Dermis blood vessel endothelial cell (primary cell): ENCODE measurements around the gene MCU. TPM values are rescaled to one million over a fixed set of nuclear protein-coding genes. Genes with fewer than 3 reads are reported as not detected.
"Not testable (repeated sequence)": the region's sequence is repeated elsewhere in the genome, so short reads cannot be mapped to it uniquely, and the experiment has no call there.

Source experiments
- DNase-seq: peaks from one replicate; pipeline ENCODE4 v3.0.0; 2010
- total RNA-seq: library from RNA; depleted of rRNA; stranded (reverse); fragments of >200 nt; gene quantifications from 2 replicates; pipeline ENCODE4 v1.2.3, GENCODE V29; 2014

The MCU gene
- total RNA-seq, 1 donor from 2014 or later, result 49.7 TPM

DNA sequence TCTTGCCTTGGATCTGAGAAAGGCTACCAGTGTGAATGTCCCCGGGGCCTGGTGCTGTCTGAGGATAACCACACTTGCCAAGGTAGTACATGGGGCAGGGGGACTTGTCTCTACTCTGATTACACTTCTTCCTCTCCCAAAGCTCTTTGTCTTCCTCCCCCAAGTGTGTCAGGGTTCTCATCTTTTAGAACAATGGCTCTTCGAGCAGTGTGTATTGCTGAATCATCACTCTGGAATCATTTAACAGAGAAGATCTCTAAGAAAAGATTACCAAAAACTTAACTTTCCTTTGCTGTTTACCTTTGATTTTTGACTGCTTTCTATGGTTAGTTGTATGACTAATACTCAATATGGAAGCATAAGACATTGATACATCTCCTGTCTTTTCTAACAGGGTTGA, 219.8 kb downstream of the MCU start:
- DNase-seq, result no peak

- DNase-seq, result no peak
Measured at GRCh38 chr10:72912736-72913135, 220.8 kb downstream of the MCU start.

DNA sequence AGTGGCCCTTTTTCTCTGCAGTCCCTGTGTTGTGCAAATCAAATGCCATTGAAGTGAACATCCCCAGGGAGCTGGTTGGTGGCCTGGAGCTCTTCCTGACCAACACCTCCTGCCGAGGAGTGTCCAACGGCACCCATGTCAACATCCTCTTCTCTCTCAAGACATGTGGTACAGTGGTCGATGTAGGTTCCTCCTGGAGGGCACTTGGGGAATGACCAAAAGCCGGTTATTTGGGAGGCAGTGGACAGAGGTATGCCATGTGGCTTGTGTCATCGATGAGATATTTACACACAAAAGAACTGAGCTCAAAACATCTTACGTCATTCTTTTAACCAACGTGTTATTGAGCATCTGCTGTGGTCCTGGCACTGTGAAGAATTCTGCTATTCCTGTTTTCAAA, 221.3 kb downstream of the MCU start:
- no peak for DNase-seq

DNA sequence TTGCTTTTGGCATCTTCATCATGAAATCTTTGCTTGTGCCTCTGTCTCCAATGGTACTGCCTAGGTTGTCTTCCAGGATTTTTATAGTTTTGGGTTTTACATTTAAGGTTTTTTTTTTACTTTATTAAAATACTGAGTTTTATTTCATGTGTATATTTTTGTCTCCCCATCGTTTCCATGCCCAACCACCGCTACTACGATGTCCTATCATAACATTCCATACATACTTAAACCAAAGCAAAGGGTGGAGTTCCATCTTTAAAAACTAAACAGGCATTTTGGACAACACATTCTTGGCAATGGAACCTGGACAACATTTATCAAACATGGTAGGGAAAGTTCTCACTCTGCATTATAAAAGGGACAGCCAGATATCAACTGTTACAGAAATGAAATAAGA, 225.3 kb downstream of the MCU start:
- not testable (repeated sequence) for DNase-seq

- not testable (repeated sequence) for DNase-seq
Measured at GRCh38 chr10:72917803-72918332, 225.9 kb downstream of the MCU start.

GRCh38 chr10:72918352-72918751, 226.4 kb downstream of the MCU start:
- no peak for DNase-seq

DNA sequence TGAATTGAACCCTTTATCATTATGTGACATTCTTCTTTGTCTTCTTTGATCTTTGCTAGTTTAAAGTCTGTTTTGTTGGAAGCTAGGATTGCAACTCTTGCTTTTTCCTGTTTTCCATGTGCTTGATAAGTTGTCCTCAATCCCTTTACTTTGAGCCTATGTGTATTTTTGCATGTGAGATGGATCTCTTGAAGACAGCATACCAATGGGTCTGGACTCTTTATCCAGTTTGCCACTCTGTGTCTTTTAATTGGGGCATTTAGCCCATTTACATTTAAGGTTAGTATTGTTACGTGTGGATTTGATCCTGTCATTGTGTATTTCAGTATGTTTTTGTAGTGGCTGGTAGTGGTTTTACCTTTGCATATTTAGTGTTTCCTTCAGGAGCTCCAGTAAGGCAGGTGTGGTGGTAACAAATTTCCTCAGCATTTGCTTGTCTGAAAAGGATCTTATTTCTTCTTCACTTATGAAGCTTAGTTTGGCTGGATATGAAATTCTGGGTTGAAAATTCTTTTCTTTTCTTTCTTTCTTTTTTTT, 229.3 kb downstream of the MCU start:
- not testable (repeated sequence) for DNase-seq

DNA sequence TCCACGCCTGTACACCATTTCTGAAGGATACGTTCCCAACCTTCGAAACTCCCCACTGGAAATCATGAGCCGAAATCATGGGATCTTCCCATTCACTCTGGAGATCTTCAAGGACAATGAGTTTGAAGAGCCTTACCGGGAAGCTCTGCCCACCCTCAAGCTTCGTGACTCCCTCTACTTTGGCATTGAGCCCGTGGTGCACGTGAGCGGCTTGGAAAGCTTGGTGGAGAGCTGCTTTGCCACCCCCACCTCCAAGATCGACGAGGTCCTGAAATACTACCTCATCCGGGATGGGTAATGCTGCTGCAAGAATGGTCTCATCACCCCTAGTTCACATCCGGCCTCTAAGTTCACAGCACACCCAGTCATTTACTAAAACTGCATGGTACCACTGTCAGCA, 232.4 kb downstream of the MCU start:
- no peak for DNase-seq

GRCh38 chr10:72925951-72926465, 234.1 kb downstream of the MCU start:
- DNase-seq, result no peak

- DNase-seq, result no peak
Measured at GRCh38 chr10:72927485-72927884, 235.5 kb downstream of the MCU start.

GRCh38 chr10:72928798-72929197, 236.9 kb downstream of the MCU start:
- no peak for DNase-seq

- DNase-seq, result no peak
Measured at GRCh38 chr10:72930276-72930675, 238.3 kb downstream of the MCU start.

DNA sequence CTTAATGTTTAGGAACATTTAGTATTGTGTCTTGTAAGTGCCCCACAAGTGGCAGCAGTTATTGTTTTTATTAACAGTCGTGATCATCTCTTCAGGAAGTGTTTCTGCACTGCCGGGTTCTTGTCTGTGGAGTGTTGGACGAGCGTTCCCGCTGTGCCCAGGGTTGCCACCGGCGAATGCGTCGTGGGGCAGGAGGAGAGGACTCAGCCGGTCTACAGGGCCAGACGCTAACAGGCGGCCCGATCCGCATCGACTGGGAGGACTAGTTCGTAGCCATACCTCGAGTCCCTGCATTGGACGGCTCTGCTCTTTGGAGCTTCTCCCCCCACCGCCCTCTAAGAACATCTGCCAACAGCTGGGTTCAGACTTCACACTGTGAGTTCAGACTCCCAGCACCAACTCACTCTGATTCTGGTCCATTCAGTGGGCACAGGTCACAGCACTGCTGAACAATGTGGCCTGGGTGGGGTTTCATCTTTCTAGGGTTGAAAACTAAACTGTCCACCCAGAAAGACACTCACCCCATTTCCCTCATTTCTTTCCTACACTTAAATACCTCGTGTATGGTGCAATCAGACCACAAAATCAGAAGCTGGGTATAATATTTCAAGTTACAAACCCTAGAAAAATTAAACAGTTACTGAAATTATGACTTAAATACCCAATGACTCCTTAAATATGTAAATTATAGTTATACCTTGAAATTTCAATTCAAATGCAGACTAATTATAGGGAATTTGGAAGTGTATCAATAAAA, 240.5 kb downstream of the MCU start:
- no peak for DNase-seq

GRCh38 chr10:72935361-72935760, 243.4 kb downstream of the MCU start:
- no peak for DNase-seq

Other genes starting within 250 kb of the MCU start
- 48.5 and 48.8 TPM in 2 replicates for gene MICU1, start 66.1 kb upstream of the MCU start, total RNA-seq
- gene OIT3, start 201.6 kb downstream of the MCU start, total RNA-seq, result 0.34 TPM in 1 of 2 replicates, not detected in the other